Activated CD4-positive, alpha-beta T cell treated with anti-CD3 and anti-CD28 coated beads, Interleukin-2, amount 50 U/mL, for 48 hours (primary cell): ENCODE measurements around the gene G6PC3.
"Not testable (repeated sequence)": the region's sequence is repeated elsewhere in the genome, so short reads cannot be mapped to it uniquely, and the experiment has no call there.

Experiments
- DNase-seq, 2 experiments: peaks; one replicate each; pipeline ENCODE4 v3.0.0-alpha.2; 2020

Gene G6PC3

GRCh38 chr17:44084921-44085320 is 14.4 kb downstream of the G6PC3 start:
- DNase-seq = no peak

- DNase-seq = no peak
Observed at GRCh38 chr17:44085908-44086307, 15.4 kb downstream of the G6PC3 start.

GRCh38 chr17:44086364-44087311 is 16.1 kb downstream of the G6PC3 start:
- peak; percentile 56 to 67 for DNase-seq

- DNase-seq = no peak
Observed at GRCh38 chr17:44087319-44087718, 16.8 kb downstream of the G6PC3 start.

GRCh38 chr17:44088254-44088653 is 17.7 kb downstream of the G6PC3 start:
- DNase-seq = no peak

- no peak for DNase-seq
Observed at GRCh38 chr17:44091200-44091997, 20.9 kb downstream of the G6PC3 start.

GRCh38 chr17:44092051-44092450 is 21.5 kb downstream of the G6PC3 start:
- no peak for DNase-seq

GRCh38 chr17:44093231-44093900 is 22.8 kb downstream of the G6PC3 start:
- no peak for DNase-seq

GRCh38 chr17:44094701-44095387 is 24.3 kb downstream of the G6PC3 start:
- DNase-seq = no peak

GRCh38 chr17:44095388-44095646 is 24.8 kb downstream of the G6PC3 start:
- no peak for DNase-seq

GRCh38 chr17:44095647-44096496 is 25.3 kb downstream of the G6PC3 start:
- DNase-seq = no peak

- no peak for DNase-seq
Observed at GRCh38 chr17:44097110-44097958, 26.8 kb downstream of the G6PC3 start.

- DNase-seq = not testable (repeated sequence)
Observed at GRCh38 chr17:44101858-44102257, 31.3 kb downstream of the G6PC3 start.

- DNase-seq = no peak
Observed at GRCh38 chr17:44102849-44103622, 32.5 kb downstream of the G6PC3 start.

- DNase-seq = no peak
Observed at GRCh38 chr17:44105483-44105882, 34.9 kb downstream of the G6PC3 start.

- DNase-seq = no peak
Observed at GRCh38 chr17:44105941-44106340, 35.4 kb downstream of the G6PC3 start.

GRCh38 chr17:44106801-44107200 is 36.3 kb downstream of the G6PC3 start:
- no peak for DNase-seq

- no peak for DNase-seq
Observed at GRCh38 chr17:44108440-44109311, 38.1 kb downstream of the G6PC3 start.

GRCh38 chr17:44109312-44109630 is 38.7 kb downstream of the G6PC3 start:
- no peak for DNase-seq
